ENCODE results near the gene C1RL.

DNA sequence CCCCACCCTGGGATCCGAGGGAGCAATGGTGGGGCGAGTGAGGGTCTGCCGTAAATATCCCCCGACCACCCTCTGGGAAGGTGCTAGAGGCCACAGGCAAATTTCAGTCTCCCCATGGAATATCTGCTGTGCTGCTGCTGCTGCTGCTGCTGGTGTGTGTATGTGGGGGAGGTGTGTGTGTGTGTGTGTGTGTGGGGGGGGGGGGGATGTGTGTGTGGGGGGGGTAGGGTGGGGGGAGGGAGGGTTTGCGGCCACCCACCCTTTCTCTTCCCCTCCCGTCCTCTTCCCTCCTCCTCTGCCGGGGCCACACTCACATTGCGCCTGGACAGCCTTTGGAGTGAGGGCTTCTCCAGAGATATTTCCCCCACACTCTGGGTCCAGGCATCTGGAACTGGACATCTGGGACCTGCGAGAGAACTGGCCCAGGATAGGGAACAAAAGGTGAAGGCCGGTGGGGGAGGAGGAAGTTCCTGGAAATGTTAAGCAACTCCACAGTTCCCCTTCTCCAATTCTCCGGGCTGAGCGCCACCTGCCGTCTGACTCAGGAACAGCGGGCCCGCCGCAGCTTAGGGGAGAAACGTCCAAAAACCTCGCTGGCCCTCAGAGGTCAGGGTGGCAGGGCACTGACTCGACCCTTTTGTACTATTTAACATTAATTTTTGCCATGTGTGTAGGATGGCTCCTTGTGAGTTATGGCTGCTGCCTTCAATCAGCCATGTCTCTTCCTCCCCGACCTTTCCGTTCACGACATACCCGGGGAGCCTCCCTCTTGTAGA lies at the start of gene C1RL:
- TF ChIP-seq, protein P1, sequence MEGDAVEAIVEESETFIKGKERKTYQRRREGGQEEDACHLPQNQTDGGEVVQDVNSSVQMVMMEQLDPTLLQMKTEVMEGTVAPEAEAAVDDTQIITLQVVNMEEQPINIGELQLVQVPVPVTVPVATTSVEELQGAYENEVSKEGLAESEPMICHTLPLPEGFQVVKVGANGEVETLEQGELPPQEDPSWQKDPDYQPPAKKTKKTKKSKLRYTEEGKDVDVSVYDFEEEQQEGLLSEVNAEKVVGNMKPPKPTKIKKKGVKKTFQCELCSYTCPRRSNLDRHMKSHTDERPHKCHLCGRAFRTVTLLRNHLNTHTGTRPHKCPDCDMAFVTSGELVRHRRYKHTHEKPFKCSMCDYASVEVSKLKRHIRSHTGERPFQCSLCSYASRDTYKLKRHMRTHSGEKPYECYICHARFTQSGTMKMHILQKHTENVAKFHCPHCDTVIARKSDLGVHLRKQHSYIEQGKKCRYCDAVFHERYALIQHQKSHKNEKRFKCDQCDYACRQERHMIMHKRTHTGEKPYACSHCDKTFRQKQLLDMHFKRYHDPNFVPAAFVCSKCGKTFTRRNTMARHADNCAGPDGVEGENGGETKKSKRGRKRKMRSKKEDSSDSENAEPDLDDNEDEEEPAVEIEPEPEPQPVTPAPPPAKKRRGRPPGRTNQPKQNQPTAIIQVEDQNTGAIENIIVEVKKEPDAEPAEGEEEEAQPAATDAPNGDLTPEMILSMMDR (IDR thresholded peaks at IDR 0.05; ENCODE audit: insufficient read depth, low read length) = peak; percentile 97
- TF ChIP-seq POLR2AphosphoS5 (IDR thresholded peaks at IDR 0.05; ENCODE audit: low read depth) = peak; percentile 54

Data from HL-60 (cell line).